Sciatic nerve (tissue), 2 donors: ENCODE measurements around the gene PLXNC1. TPM values are rescaled to one million over a fixed set of nuclear protein-coding genes. Genes with fewer than 3 reads are reported as not detected.

ENCODE experiments used
- ATAC-seq: fragments of 200-7000 bp; cut with Tn5 transposase; one replicate; pipeline ENCODE4 v1.9.1; 2020; ENCODE audit warnings: mild to moderate bottlenecking, moderate library complexity
- DNase-seq: peaks from one replicate; pipeline ENCODE4 v3.0.0-alpha.2; 2020; ENCODE audit warnings: low spot score
- intact Hi-C: fragments of 100-400 bp; cut with DNase I; formaldehyde crosslinking; loops from one replicate; pipeline ENCODE4 v1.14.2; 2022
- total RNA-seq: library from RNA; stranded (reverse); fragmentation: NEBNext Ultra II Directional; extraction: Animal tissue kit (Norgen Biotek cat#: 25700); gene quantifications from one replicate; pipeline ENCODE4 v1.2.1, GENCODE V29; 2021
- donor health status: DM: no; HTN: no; CAD: no.
- donor health status: DM: no; HTN: no; CAD: no.

Gene PLXNC1
- total RNA-seq, 1 donor from 2014 or later = 22.8 TPM

DNA sequence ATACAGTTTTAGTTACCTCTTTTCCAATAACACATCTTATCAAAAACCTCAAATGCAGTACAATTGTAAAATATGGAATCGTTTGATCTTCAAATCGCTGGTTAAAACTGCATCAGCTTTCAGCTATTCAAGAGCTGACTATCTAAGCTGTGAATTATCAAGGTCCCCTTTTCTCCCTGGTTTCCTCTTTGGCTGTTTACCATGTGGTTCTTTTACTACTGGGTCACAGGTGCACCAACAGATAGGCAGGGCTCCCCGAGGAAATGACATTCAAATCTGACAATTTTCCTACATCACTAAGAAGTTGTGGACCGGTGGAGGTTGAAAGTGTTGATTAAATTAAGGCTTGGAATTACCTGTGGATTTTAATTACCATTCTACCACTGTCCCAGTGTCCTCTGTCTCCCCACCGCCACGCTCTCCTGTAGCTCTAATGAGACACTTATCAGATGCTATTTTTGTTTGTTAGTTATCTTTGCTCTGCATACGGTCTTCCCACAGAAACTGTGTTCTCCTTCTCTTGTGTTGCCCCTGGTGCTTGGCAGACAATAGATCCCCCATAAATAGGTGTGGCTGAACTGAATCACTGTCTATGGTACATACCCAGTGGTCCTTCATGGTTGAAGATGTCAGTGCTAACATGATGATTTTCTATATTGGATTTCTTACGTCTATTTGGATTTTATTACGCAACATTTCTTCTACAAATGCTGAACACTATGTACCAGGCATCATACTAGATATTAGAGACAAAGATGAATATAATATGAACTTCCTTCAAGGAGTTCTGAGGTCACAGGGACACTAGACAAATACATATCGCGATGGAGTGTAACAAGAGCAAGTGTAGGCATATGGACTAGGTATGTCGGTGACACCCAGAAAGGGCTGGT lies 20.9 kb upstream of the PLXNC1 start:
- ATAC-seq (no peak), DNase-seq (no peak)
- intact Hi-C loops = no loop called here

DNA sequence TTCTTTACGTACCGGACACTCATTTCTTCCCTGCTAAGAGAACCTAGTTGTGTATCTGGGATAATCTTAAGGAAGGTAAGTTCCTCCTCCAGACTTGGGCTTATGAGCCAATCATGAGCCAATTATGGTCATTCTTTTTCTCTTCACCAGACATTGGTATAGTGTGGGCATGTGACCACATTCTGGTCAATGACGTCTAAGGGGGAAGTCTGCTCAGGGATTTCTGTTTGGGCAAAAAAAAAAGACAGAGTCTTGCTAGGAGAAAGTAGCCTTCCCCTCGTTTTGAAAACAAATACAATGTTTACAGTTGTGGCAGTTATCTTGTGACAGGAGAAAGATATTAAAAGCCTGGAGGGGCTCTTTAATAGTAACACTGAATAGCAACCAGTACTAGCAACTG lies 20.1 kb upstream of the PLXNC1 start:
- DNase-seq (no peak), ATAC-seq (no peak)
- intact Hi-C loops = no loop called here

DNA sequence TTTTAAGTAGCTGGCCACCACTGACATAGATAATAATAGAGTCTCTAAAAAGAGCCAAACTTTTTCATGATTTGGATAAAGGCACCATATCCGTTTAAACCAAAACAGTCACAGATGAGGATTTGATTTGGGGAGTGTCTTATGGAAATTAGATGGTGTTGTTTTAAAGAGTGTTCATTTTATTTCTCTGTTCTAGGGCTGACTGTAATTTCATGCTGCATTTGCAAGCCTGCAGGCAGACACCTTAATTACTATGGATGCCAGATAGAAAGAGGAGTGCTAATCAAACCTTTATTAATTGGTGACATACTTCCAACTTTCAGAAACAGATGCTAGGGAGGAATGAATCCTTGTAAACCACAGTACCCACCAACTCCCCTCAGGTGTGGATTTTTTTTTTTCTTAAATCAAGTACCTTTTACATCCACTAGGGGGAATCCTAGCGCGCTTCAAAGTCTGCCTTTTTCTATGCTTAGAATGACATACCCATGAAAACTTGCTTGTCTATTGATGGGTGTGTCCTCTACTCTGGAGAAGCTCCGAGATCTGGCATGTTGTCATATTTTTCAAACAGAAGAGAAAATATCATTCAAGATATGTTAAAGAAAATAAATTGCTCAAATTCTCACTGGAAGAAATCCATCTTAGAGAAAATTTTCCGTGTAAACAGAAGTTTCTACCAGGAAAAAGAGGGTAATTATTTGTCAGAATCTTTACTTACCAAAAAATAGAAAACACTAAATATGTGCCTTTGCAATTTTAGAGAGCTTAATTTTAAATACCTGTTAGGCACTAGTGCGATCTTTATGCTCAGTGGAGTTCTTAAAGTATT lies 14.2 kb upstream of the PLXNC1 start:
- intact Hi-C loops = no loop called here
- no peak for DNase-seq
- ATAC-seq = peak; percentile 86

DNA sequence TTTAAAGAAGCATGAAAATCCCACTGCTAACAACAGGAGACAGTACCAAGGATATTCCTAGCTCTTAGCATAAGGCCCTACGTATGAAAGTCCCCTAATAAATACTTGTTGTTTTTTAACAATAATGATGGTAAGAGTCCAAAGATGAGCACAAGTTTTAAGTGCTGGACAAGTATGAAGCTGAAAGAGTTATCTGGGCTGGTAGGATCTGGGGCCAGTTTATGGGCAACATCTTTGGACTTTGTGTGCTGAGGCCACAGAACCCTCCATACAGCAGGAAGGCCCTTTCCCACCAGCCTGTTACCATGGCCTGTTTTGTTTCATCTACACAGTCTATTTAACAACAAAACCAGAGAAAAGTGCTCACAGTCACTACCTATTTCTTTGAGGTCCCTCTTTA lies 12.5 kb upstream of the PLXNC1 start:
- ATAC-seq (no peak), DNase-seq (no peak)
- intact Hi-C loops = no loop called here

DNA sequence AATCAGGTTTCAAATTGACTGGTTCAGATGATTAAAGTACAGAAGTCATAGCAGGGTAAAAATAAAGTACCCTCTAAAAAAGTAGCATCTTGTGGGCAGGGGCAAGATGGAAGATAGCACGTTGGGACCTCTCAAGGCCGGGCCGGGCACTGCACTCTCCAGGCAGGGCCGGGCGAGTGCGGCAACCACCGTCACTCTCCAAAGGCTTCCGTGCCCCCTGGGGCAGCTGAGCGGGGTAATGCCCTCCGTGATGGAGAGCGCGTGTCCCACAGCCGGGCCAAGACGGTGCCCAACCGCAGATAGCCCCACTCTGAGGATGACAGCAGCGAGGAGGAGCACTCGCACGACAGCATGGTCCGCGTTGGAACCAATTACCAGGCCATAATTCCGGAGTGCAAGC lies 8.6 kb upstream of the PLXNC1 start:
- no peak for DNase-seq
- intact Hi-C loops = loop anchor here (5.0 kb wide), 1 partner anchor 392 kb away; no protein-coding TSS in a partner anchor
- ATAC-seq = no peak

DNA sequence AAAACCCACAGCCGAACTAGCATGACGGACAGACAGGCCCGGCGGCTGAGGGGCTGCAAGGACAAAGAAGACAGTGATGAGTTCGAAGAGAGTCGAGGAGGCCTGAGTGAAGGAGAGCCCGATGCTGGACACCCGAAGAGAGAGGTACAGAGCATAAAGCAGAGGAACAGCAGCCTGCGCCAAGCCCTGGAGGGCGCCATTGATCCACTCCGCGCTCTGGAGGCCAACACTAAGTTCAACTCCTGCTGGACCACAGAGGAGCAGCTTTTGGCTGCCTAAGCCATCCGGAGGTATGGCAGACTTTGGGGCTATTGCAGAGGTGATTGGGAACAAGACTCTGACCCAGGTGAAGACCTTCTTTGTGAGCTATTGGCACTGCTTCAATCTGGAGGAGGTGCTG lies 7.8 kb upstream of the PLXNC1 start:
- ATAC-seq (no peak), DNase-seq (no peak)
- intact Hi-C loops = loop anchor here (5.0 kb wide), 1 partner anchor 392 kb away; no protein-coding TSS in a partner anchor

DNA sequence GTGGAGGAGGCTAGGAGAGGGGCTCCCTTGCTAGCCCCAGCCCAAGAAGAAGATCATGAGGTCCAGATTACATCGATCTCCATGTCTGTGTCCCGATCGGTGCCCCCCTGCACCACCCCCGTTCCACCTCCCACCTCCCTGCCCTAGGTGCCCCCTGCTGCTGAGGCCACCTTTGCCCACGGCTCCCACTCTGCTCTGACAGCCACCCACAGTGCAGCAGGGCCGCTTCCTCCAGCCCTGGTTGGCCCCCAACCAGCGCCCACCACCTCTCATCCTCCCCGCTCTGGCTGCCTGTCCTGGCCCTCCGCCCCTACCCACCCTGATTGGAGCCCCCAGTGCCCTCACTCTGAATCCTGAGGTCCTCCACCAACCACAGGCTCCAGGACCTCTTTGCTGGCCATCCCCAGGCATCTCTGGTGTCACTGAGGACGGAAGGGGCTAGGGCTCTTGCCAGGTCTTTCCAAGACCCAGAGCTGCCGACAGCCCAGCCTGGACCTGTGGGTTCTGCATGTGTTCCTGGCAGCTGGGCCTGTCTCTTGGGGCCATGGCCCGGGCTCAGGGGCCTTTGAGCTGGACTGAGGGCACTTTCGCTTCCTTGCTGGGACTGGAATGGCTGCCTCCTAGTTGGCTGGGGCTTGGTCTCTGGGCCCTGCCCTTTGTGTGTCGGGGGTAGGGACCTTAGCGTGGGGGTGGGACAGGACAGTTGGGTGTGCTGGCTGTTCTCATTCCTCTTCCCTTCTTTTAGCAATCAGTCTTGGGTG lies 7.2 kb upstream of the PLXNC1 start:
- ATAC-seq = no peak
- no peak for DNase-seq
- intact Hi-C loops = loop anchor here (5.0 kb wide), 1 partner anchor 391 kb away; no protein-coding TSS in a partner anchor

DNA sequence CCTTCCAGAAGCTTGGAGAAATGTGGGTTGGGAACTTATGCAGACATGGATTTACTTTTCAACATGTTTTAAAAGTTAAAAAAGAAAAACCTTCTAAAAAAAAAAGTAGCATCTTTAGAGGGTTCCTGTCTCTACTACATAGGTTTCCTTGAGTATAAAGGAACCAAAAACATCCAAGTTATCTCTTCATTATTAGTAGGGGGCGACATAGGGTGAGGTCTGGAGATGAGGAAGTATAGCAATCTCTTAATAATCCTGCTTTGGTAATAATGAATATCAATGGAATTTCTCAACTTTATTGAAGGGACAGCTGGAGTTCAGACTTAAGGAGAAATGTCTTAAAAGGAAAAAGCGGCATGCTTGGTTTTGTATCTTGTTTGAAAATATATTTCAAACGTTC lies 6.5 kb upstream of the PLXNC1 start:
- DNase-seq (no peak), ATAC-seq (no peak)
- intact Hi-C loops = loop anchor here (5.0 kb wide), 1 partner anchor 390 kb away; no protein-coding TSS in a partner anchor

DNA sequence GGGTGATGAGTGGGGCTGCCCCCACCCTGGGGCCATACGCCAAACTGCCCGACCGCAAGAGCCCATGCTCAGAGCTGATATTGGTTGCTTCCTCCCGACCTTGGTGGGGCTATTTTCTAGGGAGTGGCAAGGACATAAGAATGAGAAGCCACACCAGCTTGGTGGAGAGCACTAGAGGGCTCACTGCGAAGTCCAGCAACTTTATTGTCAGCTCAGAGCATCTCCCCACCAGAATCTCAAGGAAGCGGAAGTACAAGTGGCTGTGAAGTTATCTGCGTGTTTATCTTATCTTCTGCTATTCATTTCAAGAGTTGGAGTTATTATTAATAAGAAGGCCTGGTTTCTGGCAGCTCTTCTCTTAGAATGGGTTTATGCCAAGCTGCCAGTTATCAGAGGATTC lies 4.9 kb upstream of the PLXNC1 start:
- ATAC-seq (no peak), DNase-seq (no peak)
- intact Hi-C loops = loop anchor here (5.0 kb wide), 1 partner anchor 389 kb away; no protein-coding TSS in a partner anchor

DNA sequence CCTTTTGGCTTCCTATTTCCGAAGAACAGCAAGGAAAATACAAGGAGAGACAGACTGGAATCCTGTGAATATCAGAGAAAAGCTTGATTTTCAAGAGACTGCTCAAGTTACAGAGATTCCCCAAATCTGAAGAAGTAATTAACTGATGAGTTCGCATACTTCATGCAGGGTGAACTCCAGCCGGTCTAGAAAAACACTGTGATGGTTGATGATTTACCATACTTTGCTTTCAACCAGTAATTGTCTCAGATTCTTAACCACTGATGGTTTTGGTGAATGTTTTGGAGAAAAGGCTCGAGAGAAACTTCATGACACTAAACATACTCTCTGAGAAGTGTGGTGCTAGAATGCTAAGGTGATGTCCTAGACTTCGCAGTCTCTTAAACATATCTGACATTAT lies 4.4 kb upstream of the PLXNC1 start:
- intact Hi-C loops = loop anchor here (5.0 kb wide), 1 partner anchor 388 kb away; no protein-coding TSS in a partner anchor
- DNase-seq (no peak), ATAC-seq (no peak)

DNA sequence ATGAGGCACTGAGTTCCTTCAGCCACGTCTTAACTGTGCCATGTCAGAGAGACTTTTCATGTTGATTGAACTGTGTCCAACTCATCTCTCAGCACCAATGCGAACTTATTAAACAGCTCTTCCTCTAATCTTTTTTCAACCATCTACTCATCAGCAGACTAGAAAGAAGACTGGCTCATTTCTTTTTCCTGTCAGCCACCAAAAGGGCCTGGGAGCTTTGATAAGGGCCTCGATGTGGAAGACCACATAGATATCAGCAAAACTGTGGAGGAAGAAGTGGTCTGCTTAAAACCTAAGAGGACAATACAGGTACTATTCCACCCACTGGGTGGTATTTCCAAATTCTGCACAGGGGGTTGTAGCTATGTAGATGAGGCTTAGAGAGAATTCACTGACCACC lies 3.6 kb upstream of the PLXNC1 start:
- ATAC-seq (no peak), DNase-seq (no peak)
- intact Hi-C loops = loop anchor here (5.0 kb wide), 1 partner anchor 388 kb away; no protein-coding TSS in a partner anchor

DNA sequence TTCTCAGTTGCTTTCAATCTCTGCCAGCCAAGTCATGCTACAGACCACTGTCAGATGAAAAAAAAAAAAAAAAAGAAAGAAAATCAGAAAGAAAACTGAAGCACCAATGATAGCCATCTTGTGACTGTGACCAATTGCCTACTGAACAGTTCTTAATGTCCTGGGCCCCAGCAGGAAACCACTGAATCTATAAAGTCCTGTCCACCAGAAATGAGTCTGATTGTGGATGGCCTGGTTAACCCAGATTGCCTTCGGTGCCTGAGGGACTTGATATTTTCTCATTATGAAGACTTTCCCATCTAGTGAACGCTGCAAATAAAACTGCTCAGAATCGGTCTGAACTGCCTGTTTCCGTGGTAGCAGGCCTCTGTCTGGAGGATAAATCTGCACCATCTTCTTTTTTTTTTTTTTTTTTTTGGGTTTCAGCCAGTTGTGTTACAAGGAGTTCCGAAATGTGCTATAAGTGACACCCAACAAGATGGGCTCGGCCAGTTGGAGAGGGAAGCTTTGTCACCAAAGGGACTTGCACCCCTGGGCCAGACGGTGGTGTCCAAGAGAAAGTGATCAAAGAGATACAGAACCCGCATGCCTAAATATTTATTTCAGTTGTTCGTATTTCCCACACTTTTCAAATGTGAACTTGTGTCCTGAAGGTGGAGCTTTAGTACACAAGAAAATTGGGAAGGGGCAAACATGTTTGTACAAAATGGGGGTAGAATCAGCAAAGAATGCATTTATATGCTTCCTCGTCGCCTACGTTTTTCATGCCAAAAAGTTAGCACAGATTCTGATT lies 3.0 kb upstream of the PLXNC1 start:
- intact Hi-C loops = no loop called here
- no peak for DNase-seq
- ATAC-seq = peak; percentile 33

DNA sequence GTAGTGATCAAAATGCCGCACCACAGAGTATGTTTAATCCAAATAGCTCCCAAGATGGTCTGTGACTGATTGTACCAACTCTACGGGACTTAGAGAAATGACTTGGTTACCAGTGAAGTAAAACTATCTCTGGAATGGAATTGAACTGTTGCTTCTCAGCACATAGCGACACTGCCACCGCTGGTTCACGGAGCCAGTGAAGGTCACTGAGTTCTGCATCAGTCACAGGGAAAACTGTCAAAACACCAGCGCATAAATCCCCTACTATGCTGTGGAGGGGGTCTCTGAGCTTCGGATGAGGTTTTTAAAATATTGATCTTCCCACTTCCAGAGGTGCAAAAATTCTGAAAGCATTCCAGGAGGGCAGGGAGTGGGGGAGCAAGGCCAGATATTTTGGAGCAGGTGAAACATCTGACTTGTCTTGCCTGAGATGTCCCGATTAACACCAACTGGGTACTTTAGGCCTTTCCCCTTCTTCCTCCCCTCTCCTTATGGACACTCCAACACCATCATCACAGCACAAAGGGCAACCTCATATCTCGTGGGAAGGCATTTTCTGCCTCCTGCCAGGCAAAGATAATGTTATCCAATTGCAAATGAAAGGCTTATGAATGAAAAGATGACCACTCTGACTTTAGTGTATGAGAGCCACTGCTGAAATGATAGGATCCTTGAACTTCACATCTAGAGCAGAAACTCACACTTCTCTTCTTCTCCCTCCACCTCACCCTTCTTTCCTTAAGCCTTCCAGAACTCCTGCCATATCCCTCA lies 2.0 kb upstream of the PLXNC1 start:
- ATAC-seq (no peak), DNase-seq (no peak)
- intact Hi-C loops = no loop called here

DNA sequence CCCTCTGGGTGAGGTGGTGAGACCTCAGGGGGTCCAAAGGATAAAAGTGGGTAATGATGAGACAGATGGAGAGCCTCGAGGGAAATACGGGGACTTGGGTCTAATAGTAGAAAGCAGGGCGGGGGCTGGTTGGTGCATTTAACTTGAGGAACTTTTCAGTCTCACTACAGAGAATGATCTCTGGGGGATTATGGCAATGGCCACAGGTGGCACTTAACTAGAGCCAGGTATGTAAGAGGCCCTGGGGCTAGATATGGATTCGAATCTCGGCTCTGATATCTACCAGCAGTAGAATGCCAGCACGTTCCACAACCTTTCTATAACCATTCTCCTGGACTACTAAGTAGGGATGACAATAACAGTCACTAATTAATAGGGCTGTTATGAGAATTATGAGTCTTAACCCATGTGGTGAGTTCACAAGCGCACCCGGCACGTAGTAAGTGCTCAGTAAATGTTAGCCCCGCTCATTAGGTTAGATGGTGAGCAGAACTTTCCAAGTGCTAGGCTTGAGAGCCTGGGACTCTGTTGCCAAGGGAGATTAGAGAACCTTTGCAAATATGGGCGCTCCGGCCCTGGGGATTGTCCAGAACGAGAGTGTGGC lies 888 bp upstream of the PLXNC1 start:
- ATAC-seq = no peak
- DNase-seq = no peak
- intact Hi-C loops = no loop called here

DNA sequence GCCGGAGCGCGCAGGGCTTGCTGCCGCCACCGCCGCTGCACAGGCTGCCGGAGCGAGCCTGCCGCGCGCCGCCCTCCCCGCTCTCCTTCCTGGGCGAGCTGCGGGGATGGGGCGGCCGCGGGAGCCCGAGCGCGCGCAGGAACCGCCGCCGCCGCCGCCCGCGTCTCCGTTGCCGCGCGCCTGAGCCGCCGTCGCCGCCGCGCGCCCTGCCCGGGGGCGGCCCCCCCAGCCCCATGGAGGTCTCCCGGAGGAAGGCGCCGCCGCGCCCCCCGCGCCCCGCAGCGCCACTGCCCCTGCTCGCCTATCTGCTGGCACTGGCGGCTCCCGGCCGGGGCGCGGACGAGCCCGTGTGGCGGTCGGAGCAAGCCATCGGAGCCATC lies 352 bp downstream of the PLXNC1 start:
- no peak for ATAC-seq
- DNase-seq = no peak
- intact Hi-C loops = no loop called here

DNA sequence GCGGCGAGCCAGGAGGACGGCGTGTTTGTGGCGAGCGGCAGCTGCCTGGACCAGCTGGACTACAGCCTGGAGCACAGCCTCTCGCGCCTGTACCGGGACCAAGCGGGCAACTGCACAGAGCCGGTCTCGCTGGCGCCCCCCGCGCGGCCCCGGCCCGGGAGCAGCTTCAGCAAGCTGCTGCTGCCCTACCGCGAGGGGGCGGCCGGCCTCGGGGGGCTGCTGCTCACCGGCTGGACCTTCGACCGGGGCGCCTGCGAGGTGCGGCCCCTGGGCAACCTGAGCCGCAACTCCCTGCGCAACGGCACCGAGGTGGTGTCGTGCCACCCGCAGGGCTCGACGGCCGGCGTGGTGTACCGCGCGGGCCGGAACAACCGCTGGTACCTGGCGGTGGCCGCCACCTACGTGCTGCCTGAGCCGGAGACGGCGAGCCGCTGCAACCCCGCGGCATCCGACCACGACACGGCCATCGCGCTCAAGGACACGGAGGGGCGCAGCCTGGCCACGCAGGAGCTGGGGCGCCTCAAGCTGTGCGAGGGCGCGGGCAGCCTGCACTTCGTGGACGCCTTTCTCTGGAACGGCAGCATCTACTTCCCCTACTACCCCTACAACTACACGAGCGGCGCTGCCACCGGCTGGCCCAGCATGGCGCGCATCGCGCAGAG lies 873 bp downstream of the PLXNC1 start:
- intact Hi-C loops = no loop called here
- ATAC-seq = peak; percentile 19
- DNase-seq = peak; percentile 67

DNA sequence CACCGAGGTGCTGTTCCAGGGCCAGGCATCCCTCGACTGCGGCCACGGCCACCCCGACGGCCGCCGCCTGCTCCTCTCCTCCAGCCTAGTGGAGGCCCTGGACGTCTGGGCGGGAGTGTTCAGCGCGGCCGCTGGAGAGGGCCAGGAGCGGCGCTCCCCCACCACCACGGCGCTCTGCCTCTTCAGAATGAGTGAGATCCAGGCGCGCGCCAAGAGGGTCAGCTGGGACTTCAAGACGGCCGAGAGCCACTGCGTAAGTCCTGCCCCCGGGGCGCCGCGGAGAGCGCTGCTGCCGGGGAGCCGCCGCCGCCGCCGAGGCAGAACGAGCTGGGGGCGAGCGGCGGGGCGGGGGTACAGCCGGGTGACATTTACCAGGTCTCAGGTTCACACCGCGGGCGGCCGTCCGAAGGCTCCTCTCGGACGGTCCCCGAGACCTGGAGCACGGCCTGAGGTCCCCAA lies 1.4 kb downstream of the PLXNC1 start:
- intact Hi-C loops = no loop called here
- ATAC-seq (peak; percentile 40), DNase-seq (peak; percentile 69)
